ENCODE data around the gene LCP2. TPM values are rescaled to one million over a fixed set of nuclear protein-coding genes. Genes with fewer than 3 reads are reported as not detected.

LCP2 gene
- 1.3 TPM for total RNA-seq

DNA sequence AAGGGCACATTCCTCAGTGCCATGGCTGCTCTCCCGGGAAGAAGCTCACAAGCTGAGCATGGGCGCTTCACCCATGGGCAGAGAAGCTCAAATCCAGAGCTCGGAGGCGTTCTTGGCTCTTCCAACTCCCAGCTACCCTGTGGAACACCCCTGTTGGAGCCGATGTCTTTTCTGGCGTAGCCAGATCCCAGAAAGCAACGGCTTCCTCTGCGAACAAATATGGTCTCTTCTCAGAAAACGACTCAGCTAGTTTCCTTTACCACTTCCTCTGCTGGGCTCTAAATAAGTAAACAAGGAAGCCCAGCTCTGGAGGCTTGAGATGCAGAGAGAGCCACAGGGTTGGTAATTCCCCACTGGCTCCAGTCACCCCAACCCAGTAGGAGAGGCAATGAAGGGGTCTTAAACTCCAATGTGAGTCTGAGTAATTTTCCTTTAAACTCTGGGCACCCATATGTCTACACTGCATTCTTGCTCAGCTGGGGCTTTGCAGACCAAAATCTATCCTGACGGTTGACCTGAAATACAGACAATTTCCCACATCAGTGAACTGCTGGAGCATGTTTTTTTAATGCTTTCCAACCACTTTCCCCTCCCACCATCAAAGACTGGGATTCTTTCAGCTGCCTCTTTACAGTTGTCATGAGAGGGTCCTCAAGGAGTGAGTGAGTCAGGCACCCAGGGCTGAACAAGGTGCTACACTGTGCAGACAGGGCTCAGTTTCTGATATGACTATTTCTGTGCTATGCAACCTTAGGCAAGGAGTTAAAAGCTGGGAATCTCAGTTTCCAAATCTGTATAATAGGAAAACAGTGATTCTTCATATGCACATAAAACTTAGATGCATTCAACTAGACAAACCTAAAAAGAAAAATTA, at the start of gene LCP2:
LCP2 (minus strand) TSS at position 189 of the 874 bp plus-strand sequence; CDS start at position 23, 166 bp downstream.

DNA sequence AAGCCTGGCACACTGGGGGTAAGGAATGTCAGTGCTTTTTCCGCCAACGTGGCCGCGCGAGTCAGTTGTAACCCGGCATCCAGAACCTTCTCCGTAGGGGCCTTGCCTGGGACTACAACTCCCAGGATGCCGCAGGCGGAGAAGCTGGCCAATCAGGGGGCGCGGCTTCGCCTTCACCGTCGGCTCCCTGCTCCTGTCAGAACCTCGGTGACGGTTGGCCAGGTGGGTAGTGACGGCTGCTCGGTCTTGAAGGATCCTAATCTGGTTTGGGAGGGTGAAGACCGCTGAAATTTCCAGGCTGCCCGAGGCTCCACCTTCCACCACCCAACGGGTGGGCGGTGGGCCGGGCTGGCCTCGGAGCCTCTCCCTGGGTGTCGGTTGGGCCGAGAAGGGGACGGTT, 64.8 kb downstream of the LCP2 start, which contains the start of gene C5orf58:
C5orf58 (plus strand) TSS at position 200 of the 400 bp plus-strand sequence. CDS start 1,992 bp downstream, outside the sequence.

Other genes with a start within 250 kb of the LCP2 start
- not detected for gene FOXI1, start 191.9 kb downstream of the LCP2 start, total RNA-seq
- not detected for gene C5orf58, start 64.8 kb downstream of the LCP2 start, total RNA-seq
- not detected for gene KCNMB1, start 91.6 kb upstream of the LCP2 start, total RNA-seq
- gene KCNIP1, start 206.2 kb upstream of the LCP2 start, total RNA-seq = 10.3 TPM

Measured in parietal lobe (tissue), 1 donor.